ENCODE data around the gene TRIM41. TPM values are rescaled to one million over a fixed set of nuclear protein-coding genes. Genes with fewer than 3 reads are reported as not detected.

Gene TRIM41
- total and polyA plus RNA-seq, 9 of the 15 experiments (the other 6 are each of a cell fraction or from before 2014, with no cell fraction given) = 1.8 to 47.6 (median 20.9) TPM

- no peak for TF ChIP-seq MTA2 (IDR thresholded peaks at IDR 0.05; ENCODE audit: low read depth)
- TF ChIP-seq, protein P1, sequence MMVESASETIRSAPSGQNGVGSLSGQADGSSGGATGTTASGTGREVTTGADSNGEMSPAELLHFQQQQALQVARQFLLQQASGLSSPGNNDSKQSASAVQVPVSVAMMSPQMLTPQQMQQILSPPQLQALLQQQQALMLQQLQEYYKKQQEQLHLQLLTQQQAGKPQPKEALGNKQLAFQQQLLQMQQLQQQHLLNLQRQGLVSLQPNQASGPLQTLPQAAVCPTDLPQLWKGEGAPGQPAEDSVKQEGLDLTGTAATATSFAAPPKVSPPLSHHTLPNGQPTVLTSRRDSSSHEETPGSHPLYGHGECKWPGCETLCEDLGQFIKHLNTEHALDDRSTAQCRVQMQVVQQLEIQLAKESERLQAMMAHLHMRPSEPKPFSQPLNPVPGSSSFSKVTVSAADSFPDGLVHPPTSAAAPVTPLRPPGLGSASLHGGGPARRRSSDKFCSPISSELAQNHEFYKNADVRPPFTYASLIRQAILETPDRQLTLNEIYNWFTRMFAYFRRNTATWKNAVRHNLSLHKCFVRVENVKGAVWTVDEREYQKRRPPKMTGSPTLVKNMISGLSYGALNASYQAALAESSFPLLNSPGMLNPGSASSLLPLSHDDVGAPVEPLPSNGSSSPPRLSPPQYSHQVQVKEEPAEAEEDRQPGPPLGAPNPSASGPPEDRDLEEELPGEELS (CRISPR knock-in tag; IDR thresholded peaks at IDR 0.05; ENCODE audit: borderline replicate concordance) = no peak
- TF ChIP-seq, protein P2, sequence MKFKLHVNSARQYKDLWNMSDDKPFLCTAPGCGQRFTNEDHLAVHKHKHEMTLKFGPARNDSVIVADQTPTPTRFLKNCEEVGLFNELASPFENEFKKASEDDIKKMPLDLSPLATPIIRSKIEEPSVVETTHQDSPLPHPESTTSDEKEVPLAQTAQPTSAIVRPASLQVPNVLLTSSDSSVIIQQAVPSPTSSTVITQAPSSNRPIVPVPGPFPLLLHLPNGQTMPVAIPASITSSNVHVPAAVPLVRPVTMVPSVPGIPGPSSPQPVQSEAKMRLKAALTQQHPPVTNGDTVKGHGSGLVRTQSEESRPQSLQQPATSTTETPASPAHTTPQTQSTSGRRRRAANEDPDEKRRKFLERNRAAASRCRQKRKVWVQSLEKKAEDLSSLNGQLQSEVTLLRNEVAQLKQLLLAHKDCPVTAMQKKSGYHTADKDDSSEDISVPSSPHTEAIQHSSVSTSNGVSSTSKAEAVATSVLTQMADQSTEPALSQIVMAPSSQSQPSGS (CRISPR knock-in tag; IDR thresholded peaks at IDR 0.05) = no peak
- TF ChIP-seq CTCF (IDR thresholded peaks at IDR 0.05 in 2 of 3, conservative IDR thresholded peaks at IDR 0.05 in 1 of 3; ENCODE audit: insufficient read depth in 2 of 3, low read depth in 1 of 3, low read length in 3 of 3) = peak; percentile 76 to 87 (median 79)
- TF ChIP-seq, protein P3, sequence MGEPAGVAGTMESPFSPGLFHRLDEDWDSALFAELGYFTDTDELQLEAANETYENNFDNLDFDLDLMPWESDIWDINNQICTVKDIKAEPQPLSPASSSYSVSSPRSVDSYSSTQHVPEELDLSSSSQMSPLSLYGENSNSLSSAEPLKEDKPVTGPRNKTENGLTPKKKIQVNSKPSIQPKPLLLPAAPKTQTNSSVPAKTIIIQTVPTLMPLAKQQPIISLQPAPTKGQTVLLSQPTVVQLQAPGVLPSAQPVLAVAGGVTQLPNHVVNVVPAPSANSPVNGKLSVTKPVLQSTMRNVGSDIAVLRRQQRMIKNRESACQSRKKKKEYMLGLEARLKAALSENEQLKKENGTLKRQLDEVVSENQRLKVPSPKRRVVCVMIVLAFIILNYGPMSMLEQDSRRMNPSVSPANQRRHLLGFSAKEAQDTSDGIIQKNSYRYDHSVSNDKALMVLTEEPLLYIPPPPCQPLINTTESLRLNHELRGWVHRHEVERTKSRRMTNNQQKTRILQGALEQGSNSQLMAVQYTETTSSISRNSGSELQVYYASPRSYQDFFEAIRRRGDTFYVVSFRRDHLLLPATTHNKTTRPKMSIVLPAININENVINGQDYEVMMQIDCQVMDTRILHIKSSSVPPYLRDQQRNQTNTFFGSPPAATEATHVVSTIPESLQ (CRISPR knock-in tag; IDR thresholded peaks at IDR 0.05) = no peak
- TF ChIP-seq HDAC1 (IDR thresholded peaks at IDR 0.05) = no peak
- no peak for TF ChIP-seq GATAD2B (IDR thresholded peaks at IDR 0.05; ENCODE audit: borderline replicate concordance)
- TF ChIP-seq, protein P4, sequence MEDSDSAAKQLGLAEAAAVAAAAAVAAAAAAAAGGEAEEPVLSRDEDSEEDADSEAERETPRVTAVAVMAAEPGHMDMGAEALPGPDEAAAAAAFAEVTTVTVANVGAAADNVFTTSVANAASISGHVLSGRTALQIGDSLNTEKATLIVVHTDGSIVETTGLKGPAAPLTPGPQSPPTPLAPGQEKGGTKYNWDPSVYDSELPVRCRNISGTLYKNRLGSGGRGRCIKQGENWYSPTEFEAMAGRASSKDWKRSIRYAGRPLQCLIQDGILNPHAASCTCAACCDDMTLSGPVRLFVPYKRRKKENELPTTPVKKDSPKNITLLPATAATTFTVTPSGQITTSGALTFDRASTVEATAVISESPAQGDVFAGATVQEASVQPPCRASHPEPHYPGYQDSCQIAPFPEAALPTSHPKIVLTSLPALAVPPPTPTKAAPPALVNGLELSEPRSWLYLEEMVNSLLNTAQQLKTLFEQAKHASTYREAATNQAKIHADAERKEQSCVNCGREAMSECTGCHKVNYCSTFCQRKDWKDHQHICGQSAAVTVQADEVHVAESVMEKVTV (CRISPR knock-in tag; IDR thresholded peaks at IDR 0.05) = peak; percentile 45; the same call in 1 of the 2 replicates
- TF ChIP-seq, protein P5, sequence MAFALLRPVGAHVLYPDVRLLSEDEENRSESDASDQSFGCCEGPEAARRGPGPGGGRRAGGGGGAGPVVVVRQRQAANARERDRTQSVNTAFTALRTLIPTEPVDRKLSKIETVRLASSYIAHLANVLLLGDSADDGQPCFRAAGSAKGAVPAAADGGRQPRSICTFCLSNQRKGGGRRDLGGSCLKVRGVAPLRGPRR (CRISPR knock-in tag; IDR thresholded peaks at IDR 0.05) = no peak
- TF ChIP-seq NR3C1 (CRISPR knock-in tag; IDR thresholded peaks at IDR 0.05) = no peak
- TF ChIP-seq ELF2 (CRISPR knock-in tag; IDR thresholded peaks at IDR 0.05) = no peak
- no peak for TF ChIP-seq THAP7 (CRISPR knock-in tag; IDR thresholded peaks at IDR 0.05)
- TF ChIP-seq, protein P6, sequence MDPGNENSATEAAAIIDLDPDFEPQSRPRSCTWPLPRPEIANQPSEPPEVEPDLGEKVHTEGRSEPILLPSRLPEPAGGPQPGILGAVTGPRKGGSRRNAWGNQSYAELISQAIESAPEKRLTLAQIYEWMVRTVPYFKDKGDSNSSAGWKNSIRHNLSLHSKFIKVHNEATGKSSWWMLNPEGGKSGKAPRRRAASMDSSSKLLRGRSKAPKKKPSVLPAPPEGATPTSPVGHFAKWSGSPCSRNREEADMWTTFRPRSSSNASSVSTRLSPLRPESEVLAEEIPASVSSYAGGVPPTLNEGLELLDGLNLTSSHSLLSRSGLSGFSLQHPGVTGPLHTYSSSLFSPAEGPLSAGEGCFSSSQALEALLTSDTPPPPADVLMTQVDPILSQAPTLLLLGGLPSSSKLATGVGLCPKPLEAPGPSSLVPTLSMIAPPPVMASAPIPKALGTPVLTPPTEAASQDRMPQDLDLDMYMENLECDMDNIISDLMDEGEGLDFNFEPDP (CRISPR knock-in tag; IDR thresholded peaks at IDR 0.05) = no peak
Measured at GRCh38 chr5:181181650-181182565, 41.2 kb upstream of the TRIM41 start (continued).

All from K562 (cell line).